ENCODE results near the gene ALDOC.

ALDOC gene

DNA sequence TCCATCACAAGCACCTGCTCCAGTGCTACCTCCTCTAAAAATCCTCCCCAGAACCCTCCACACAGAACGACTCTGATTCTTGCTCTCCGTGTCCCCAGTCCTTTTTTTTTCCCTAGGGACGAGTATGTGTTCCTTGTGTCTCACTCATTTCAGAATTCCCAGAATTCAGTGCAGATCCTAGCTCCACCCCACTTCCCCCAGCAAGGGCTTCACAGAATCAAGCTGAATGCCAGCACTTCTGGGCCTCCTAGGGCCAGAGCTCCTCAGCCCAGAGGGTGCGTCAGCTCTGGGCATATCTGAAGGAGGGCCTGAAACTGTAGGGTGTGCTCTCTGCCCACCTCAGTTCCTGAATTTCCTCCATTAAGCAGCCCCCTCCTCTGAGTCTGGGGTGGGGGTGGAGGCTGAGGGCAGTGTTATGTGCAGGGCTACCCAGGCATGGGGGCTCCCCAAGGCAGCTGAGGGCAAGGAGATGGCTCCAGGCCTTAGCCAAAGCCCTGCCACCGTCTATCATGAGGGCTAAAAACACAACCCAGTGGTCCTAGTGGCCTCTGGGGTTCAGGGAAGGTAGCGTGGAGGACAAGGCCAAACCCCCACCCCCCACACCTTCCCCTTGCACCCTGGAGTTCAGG is 30.8 kb downstream of the ALDOC start:
- TF ChIP-seq CTCF (IDR thresholded peaks at IDR 0.05; ENCODE audit: extremely low read depth, missing control alignments): no peak
- DNase-seq (ENCODE audit: low spot score): no peak

GRCh38 chr17:28545141-28545503 is 31.6 kb downstream of the ALDOC start:
- TF ChIP-seq CTCF (IDR thresholded peaks at IDR 0.05; ENCODE audit: extremely low read depth, missing control alignments): no peak
- DNase-seq (ENCODE audit: low spot score): no peak

- TF ChIP-seq CTCF (IDR thresholded peaks at IDR 0.05; ENCODE audit: extremely low read depth, missing control alignments): no peak
- no peak for DNase-seq (ENCODE audit: low spot score)
Measured at GRCh38 chr17:28544402-28545140, 32.1 kb downstream of the ALDOC start.

GRCh38 chr17:28541439-28541838 is 35.3 kb downstream of the ALDOC start:
- DNase-seq (ENCODE audit: low spot score): no peak
- no peak for TF ChIP-seq CTCF (IDR thresholded peaks at IDR 0.05; ENCODE audit: extremely low read depth, missing control alignments)

DNA sequence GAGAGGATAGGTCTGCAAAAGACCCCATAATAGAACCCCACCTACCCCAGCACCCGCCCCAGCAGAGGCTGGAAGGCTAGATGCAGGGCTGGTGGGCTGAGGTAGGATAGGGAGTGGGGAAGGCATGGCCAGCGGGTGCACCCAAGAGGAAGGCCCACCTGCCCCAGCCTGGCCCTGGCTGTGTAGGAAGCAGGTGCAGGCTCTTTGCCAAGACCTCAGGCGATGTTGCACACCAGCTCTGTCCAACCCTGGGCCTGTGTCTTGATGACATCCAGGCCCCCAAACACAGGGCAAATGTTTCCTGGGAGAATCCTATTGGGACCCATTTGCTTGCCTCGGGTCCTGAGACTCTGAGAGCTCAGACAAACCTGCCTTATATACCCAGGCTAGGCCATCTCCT is 36.5 kb downstream of the ALDOC start:
- DNase-seq (ENCODE audit: low spot score): no peak

GRCh38 chr17:28538296-28538895 is 38.3 kb downstream of the ALDOC start:
- DNase-seq (ENCODE audit: low spot score): no peak
- no peak for TF ChIP-seq CTCF (IDR thresholded peaks at IDR 0.05; ENCODE audit: extremely low read depth, missing control alignments)

More for the DNA sequence above, 36.5 kb downstream of the ALDOC start:
- no peak for TF ChIP-seq CTCF (IDR thresholded peaks at IDR 0.05; ENCODE audit: extremely low read depth, missing control alignments)

DNA sequence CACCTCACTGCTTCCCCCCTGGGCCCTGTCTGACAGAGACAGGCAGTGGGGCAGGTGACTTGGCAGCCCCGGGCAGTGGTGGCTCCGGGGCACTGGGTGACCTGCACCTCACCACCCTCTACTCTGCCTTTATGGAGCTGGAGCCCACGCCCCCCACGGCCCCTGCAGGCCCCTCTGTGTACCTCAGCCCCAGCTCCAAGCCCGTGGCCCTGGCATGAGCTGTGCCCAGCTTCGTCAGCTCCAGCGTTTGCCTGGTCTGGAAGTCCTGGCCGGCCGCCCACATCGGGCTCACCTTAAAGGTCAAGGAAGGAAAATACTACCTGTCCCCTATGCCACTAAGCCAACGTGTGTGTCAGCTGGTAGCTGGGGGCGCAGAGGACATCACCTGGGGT is 39.5 kb downstream of the ALDOC start:
- no peak for TF ChIP-seq CTCF (IDR thresholded peaks at IDR 0.05; ENCODE audit: extremely low read depth, missing control alignments)
- no peak for DNase-seq (ENCODE audit: low spot score)

Data from GM20000 (cell line).